Measurements from ENCODE around the gene TBPL2.
A peak's percentile ranks its signal among the peaks of the same experiment; 100 is the strongest.
"Not testable (repeated sequence)": the region's sequence is repeated elsewhere in the genome, so short reads cannot be mapped to it uniquely, and the experiment has no call there.

The TBPL2 gene

DNA sequence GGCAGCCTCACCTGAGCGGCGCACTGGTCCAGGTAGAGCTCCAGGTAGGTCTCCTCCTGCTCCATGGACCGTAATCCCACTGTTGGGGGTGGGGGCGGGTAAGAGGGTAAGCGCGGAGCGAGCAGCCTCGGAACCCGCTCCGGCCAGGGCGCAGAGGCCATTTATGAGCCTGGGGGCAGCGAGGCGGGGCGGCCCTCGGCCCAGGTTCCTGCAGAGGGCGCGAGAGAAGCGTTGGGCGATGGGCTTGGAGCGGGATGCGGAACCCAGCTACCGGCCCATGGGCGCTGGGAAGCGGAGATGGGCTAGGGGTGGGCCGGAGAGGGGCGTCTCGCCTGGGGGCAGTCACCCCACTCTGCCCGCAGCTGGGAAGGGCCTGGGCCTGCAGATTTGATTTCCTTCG lies at the start of gene TBPL2:
TBPL2 (minus strand) TSS at position 232 of the 400 bp plus-strand sequence; CDS start at position 65, 167 bp downstream.
- no peak for DNase-seq

DNA sequence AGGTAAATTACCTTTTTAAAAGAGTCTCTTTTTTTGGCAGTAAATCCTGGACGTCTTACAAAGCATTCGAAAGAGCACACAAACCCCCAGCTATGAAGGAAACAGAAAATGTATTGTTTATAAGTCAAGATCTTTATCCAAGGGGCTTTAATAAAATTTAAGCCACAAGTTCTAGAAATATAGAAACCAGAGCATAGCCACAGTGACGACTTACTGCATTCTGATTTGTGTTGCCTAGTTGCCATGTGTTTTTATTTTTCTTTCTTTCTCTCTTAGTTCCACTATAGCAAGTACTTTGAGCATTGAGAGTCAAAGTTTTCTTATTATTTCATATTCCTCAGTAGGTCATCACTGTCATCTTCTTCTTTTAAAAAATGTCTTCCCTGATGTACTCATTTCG lies 47.8 kb upstream of the TBPL2 start:
- DNase-seq, result no peak

DNA sequence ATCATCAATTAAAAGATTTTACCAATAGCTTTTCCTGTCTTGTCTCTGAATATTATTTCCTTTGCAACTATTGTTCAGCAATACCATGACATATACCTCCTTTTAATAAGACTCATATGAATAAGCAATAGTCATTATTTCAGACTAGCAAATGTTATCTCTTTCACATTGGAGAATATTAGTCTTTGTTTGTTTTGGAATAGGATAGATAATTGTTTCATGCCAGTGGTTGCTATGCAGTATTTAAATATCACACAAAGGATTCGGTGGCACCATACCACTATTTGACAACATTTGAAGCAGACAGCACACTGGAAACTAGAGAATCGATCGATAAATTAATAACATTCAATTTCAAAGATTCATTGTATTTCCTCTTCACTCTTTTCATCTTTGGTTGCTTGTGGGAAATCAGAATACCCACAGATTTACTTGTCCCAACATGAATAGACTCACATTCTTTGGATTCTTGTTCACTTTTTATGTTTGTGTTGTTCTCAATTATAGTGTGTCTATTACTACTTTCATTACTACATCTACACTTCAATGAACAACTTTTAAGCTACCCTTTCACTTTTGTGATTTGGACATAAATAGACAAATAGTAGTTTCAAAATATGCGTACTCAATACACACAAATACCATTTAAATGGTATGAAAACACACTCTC lies 42.7 kb upstream of the TBPL2 start:
- DNase-seq, result no peak

DNA sequence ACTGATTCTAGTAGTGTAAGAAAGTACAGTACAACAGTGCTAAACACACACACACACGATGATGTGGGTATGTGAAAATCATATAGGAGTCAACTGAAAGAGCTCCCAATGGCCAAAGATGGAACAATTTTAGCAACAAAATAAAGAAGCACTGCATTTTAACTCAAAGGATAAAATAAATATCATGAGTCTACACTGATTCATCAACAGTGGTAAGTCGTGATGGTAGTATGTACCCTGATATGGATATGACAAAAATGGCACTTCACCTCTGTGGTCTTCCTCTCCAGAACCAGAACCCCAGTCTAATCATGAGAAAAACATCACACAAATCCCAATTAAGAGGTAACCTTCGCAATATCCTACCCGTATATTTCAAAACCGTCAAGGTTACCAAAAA lies 41.4 kb upstream of the TBPL2 start:
- DNase-seq, result no peak

DNA sequence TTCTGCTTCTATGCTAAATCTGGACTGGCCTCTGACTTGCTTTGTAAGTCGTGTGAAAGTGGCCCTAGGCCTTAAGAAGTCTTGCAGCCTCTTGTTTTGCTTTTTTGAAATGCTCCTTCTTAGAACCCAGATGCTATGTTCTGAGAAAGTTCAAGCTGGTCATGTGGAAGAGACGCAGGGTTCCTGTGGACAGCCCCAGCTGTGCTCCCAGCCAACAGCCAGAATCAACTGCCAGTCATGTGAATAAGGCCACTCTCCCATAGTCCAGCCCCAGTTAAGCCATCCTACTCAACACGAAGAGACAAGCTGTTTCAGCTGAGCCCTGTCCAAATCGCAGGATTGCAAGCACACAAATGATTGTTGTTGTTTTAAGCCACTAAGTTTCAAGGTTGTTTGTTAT lies 37.3 kb upstream of the TBPL2 start:
- peak; percentile 75 for DNase-seq

DNA sequence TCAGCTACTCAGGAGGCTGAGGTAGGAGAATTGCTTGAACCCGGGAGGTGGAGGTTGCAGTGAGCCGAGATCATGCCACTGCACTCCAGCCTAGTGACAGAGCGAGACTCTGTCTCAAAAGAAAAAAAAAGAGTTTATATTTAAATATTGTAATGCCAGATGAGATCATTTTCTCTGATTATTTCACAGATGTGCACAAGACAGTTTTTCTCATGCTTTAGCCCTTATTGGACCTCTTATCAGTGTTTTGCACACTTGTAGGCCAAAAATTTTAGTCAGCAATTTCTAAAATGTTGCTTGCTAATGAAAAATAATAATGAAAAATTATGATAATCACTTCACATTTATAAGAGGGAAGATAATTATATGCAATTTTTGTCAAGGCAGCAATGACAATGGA lies 36.0 kb upstream of the TBPL2 start:
- not testable (repeated sequence) for DNase-seq

DNA sequence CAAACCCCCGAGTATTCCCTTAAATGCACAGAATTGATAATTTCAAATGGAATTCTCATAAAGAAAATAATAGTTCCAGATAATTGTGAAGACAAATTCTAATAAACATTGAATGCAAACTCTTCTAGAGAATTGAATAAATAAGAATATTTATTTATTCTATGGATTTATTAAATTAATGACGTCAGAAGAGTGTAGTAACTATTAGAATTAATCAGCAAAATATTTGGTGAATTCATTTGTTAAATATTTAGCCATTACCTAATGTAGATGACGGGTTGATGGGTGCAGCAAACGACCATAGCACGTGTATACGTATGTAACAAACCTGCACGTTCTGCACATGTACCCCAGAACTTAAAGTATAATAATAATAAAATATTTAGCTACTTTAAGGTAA lies 33.4 kb upstream of the TBPL2 start:
- DNase-seq, result no peak

DNA sequence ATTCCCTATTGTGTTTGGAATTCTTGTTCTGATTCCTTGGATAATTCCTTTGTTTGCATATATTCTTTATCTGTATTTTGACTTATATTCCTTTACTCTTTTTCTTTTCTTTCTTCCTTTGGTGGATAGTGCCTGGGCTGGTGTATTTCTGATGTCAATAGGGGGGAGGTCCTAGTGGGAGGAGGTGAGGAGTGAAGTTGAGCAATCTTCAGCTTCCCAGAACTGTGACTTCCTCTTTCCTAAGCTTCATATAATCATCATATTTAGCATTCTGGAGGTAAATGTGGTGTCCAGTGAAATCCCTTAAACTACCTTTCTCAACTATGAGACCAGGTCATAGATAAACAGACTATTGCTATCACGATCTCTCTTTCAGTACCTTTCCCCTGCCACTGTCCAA lies 29.6 kb upstream of the TBPL2 start:
- no peak for DNase-seq

DNA sequence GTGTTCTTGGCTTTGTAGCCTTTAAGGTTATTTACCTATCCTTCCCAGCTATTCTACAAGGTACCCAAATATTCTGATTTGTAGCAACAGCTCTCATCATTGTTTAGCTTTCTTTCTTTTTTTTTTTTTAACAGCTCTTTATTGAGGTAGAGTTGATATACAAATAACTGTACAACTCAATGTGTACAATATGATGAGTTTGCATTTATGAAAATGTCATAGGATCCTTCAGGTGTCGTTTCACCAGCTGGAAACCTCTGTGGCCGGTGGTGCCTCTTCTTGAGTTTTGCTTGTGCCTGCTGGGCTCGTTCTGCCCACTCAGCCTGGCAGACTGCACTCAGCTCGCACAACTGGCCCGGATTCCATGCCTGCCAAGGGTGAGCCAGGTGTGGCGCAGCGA lies 26.9 kb upstream of the TBPL2 start:
- no peak for DNase-seq

DNA sequence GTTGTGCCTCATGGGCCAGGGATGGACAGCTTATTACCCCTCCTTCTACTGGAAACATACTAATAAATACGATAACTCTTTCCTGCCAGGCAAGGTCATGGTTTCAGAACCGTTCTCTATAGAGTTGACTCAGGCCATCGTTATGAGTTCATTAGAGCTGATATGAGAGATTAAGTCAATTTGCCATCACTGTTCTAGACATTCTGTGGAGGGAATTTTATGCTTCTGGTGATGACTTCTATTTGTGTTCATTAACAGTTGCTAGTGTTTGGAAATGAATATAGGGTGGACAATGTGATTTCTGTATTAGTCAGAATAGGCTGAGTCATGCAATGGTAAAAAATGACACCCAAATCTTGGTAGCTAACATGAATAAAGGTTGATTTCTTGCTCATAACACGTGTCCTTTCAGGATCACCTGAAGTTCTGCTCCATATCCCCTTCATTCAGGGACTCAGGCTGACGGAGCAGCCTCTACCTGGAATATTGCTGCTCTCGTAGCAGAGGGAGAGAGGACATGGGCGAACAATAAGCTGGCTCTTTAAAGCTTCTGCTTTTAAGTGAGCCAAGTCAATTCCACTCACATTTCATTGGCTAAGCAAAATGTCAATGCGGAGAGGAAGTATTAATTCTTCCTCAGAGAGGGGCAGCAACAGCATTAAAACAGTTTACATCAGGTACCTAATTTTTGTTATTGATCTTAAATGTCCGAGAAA lies 18.5 kb upstream of the TBPL2 start:
- DNase-seq, result no peak

DNA sequence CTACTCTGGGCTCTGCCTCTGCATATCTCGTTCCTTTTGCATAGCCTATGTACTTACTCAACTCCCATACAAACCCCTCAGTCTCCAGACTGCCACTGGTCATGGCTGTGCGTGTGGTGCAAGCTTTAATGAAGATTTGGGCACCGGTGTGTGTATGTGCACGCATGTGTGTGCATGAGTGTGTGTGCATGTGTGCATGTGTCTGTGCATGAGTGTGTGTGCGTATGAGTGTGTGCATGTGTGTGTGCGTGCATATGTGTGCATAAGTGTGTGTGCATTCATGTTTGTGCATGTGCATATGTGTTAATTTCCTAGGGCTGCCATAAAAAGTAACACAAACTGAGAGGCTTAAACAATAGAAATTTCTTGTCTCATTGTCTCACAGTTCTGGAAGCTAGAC lies 17.1 kb upstream of the TBPL2 start:
- DNase-seq, result no peak

DNA sequence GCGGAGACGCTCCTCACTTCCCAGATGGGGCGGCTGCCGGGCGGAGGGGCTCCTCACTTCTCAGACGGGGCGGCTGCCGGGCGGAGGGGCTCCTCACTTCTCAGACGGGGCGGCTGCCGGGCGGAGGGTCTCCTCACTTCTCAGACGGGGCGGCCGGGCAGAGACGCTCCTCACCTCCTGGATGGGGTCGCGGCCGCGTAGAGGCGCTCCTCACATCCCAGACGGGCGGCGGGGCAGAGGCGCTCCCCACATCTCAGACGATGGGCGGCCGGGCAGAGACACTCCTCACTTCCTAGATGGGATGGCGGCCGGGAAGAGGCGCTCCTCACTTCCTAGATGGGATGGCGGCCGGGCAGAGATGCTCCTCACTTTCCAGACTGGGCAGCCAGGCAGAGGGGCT lies 16.0 kb upstream of the TBPL2 start:
- DNase-seq, result not testable (repeated sequence)

DNA sequence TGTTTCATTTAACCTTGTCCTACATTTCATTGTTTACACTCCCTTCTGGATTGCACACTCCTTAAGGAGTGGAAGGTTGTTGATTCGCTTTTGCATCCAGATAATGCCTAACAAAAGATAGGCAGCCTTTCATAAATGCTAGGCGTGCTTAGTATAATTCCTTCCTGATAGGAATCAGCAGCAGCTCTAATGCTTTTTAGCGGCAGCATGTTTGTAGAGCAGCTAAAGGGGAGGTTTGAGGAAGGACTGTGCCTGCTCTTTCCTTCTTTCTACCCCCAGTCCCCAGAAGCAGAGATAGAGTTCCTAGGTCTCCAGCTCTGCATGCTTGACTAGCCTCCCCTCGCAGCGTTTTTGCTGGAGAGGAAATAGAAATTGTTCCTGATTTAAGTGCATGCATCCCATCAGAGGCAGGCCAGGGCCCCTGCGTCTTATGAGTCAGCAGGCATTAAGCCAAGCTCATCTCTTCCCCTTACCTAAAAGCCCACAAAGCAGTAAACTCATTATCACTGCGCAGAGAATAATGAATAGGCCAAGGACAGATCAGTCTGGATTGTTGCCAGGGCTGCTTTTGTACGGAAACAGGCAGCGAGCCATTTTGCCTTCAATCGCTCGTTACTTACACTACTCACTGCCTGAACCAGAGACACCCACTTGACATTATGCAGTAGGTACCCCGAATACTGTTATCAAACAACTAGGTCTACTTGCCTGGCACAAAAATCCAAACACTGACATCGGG lies 14.0 kb upstream of the TBPL2 start:
- DNase-seq, result peak; percentile 78

DNA sequence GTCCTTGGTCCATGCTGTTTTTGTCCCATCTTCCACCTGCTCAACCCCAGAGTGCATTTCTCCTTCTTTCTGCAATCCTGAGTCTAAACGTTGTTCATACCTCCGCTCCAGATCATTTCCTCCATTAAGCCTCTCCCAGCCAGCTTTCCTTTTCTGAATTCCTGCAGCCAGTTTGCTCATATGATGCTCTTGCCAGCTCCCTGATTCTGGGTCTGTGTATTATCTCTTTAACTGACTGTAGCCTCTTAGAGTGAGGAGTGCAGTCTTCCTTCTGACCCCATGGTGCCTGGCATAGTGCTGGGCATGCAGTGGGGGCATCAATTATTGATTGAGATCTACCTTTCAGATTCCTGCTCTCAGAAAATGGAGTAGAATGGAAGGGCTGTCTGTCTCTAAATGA lies 11.5 kb upstream of the TBPL2 start:
- no peak for DNase-seq

DNA sequence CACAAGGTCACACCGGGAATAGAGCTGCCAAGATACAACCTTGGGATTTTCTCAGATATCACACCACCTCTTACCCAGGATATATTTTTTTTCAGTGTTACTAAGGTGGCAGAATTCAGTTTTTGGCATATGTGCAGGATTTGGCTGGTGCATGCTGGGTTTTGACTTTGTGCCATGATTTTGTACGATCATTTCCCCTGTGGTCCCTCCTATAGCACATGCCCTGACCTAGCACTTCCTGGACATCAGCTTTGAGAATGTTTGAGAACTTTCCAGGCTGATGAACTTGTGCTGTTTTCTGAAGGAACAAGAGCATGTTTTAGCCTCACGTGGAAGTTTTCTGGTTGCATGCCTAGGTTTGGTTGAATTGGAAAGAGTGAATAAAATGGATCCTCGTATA lies 11.0 kb upstream of the TBPL2 start:
- no peak for DNase-seq

DNA sequence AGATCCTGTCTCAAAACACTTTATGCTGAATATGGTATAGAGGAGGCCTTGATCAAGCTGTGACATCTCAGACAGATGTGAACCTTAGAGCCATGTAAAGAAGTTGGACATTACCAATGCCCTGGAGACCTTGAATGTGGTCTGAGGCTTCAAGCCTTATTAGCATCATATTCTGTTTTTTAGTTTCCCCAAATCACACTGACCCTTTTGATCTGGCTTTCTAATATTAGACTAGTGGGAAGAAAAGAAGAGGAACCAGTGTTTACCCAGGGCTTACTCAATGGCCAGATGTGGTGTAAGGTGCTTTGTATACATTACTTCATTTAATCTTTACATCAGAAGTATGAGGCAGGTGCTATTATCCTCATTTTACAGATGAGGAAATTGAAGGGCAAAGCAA lies 10.6 kb upstream of the TBPL2 start:
- no peak for DNase-seq

DNA sequence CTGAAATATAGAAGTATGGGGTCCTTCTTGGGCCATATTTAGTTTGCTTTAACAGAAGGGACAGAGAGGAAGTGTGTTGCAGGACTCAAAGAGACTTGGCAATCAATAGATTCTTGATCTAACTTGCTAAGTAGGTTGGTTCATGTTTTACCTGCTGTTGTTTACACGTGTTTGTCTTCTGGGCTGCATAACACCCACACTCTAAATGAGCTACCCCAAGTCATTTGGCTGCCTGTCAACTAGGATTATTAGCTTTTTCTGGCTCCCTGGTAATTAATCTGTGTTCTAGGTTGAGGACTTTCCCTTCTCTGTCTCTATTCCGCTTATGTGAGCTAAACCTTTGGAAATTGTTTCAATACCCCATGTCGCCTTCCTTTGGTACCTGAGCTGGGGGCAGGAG lies 10.1 kb upstream of the TBPL2 start:
- no peak for DNase-seq

DNA sequence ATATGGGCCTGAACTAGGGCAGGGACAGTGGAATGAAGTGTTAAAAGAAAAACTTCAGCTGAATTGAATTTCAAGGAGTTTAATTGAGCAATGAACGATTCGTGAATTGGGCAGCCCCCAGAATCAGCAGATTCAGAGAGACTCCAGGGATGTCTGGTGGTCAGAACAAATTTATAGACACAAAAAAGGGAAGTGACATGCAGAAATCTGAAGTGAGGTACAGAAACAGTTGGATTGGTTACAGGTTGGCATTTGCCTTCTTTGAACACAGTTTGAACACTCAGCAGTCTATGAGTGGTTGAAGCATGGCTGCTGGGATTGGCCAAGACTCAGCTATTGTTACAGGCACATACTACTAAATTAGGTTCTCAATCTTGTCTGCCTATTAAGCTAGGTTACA lies 9.7 kb upstream of the TBPL2 start:
- DNase-seq, result no peak

DNA sequence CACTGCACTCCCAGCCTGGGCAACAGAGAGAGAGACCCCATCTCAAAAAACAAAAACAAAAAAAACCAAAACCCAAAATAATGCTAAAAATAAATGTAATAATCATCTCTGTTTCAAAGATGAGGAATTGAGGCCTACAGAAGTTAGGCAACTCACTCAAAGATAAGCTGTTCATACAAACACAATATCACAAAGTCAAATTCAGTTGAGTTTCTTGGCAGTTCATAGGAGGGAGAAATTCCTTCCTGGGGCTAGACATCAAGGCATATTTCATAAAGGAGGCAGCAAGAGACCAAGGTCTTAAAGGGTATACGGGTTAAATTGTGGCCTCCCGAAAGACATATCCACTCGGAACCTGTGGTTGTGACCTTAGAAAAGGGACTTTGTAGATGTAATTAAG lies 8.7 kb upstream of the TBPL2 start:
- no peak for DNase-seq

DNA sequence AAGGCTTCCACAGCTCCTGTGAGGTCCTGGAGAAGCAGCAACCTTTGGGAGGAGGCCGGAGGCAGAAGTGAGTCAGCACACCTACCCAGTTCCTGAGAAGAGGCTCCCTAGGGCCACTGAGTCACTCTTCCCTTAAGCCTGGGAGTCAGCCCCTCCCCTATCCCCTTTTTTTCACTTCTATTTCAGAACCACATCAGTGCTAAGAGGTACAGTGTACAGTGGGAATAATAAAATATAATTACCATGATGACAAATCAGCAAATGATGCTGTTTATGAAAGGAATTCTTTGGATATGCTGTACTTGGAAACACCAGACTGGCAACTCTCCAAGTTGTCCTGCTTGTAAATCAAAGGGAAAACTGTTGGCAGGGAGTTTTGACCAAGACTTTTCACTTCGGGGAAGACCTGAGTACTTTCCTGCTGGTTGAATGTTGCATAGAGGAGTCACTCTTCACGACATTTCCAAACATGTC lies 7.8 kb upstream of the TBPL2 start:
- DNase-seq, result peak; percentile 17

DNA sequence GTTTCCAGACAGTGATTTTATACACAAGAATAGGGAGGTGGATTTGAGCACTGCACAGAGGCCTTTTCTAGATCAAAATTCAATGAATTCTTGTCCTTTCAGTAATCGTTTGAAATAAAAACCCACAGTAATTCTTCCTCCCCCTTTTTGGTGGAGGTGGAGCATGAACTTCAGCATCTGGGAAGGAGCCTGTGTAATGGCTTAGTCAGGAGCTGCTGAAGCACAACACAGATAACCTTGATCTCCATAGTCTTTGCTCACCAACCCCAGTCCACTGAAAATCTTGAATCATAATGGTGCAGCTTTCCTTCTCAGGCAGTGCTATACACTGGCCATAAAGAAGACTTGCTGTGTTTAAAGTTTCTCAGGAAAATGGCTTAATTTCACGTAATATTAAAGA lies 6.4 kb upstream of the TBPL2 start:
- DNase-seq, result peak; percentile 26

DNA sequence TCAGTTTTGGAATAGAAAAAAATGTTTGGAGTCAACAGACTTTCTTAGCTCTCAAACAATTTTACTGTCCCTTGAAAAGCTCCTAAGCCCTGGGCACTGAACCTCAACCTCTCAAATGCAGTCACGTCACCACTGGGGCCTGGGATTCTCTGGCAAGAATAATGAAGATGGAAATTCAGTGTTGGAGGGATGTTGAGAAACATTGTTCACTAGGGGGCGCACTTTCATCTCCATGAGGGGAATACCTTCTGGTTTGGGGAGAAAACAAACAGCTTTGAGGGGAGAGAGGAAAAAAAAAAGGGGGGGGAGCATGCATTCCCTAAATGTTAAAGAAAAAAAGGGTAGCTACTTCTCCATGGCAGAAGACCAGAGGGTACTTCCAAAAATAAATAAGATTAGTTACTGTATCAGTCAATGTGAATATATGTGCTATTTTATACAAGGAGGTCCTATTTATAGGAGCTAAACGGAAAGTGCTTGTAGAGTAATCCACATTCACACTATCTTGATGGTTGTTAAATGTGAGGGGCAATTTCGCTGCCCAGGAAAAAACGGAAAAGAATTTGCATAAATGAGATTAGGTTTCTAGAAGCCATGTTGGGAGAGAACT lies 5.8 kb upstream of the TBPL2 start:
- peak; percentile 90 for DNase-seq

DNA sequence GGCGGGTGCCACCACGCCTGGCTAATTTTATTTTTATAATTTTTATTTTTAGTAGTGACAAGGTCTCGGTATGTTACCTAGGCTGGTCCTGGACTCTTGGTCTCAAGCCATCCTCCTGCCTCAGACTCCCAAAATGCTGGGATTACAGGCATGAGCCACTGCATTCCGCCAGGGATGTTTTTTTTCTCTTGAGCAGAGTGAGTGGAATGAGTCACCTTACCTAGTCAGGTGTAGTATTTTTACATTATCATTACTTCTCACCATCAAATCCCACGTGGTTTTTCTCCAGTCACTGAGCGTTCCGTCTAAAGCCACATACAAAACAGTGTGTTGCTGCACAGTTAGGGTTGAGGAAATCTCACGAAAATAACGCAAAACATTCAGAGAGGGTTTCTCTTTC lies 870 bp upstream of the TBPL2 start:
- no peak for DNase-seq
